DOHH2 (cell line): Measurements from ENCODE around the gene CEP135.

Experiments used
- EZH2phosphoT487 ChIP-seq: fragments of 200-600 bp; sonication (generic); IDR thresholded peaks from 2 replicates; pipeline ENCODE4 v1.6.1; 2017; ENCODE audit warnings: borderline replicate concordance, mild to moderate bottlenecking, antibody characterized with exemption, low read length, moderate library complexity, mixed read lengths
- TF ChIP-seq, protein P1 (sequence below): fragments of 200-600 bp; sonication (generic); IDR thresholded peaks from one replicate; pipeline ENCODE4 v1.5.1; 2014; ENCODE audit warnings: antibody characterized with exemption, mild to moderate bottlenecking, low read depth, low read length; ENCODE audit not compliant: poor library complexity, severe bottlenecking

DNA sequence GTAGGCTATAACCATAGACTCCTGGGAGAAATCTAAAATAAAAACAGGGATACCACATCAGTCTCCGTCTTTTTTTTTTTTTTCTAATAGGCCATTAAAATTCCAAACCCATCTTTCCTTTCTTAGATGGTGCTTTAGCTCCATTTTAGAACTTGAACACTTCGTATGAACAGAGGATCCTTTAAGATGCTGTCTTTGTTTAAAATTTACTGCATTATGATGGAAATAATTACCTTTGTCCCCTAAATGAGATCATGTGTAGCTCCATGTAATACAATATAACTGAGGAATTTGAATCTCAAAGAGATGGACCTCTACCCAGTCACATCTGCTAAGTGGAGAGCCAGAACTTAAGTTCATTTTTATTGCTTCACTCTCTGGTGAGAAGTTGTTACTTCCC is 47.9 kb downstream of the CEP135 start:
- TF ChIP-seq, protein P1, sequence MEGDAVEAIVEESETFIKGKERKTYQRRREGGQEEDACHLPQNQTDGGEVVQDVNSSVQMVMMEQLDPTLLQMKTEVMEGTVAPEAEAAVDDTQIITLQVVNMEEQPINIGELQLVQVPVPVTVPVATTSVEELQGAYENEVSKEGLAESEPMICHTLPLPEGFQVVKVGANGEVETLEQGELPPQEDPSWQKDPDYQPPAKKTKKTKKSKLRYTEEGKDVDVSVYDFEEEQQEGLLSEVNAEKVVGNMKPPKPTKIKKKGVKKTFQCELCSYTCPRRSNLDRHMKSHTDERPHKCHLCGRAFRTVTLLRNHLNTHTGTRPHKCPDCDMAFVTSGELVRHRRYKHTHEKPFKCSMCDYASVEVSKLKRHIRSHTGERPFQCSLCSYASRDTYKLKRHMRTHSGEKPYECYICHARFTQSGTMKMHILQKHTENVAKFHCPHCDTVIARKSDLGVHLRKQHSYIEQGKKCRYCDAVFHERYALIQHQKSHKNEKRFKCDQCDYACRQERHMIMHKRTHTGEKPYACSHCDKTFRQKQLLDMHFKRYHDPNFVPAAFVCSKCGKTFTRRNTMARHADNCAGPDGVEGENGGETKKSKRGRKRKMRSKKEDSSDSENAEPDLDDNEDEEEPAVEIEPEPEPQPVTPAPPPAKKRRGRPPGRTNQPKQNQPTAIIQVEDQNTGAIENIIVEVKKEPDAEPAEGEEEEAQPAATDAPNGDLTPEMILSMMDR = no peak
- TF ChIP-seq EZH2phosphoT487 = no peak
